Measurements from ENCODE around the gene GDF10.

The GDF10 gene

DNA sequence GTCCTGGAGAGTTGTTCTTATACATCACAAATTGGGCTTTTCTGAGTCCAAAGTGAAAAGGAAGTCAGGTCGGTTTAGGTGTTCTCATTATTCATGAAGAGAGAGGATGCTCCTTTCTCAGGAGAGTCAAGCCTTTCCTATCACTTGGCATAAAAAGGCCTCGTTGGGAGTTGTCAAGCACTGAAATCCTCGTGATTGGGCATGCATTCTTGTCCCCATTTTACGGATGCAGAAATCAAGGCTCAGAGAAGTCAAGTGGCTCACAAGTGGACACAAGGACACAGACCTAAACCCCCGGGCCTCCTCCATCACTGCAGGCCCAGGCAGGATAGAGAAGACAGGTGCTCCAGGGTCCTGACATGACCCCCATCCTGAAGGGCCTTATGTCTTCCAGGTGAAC, 56.7 kb downstream of the GDF10 start:
- DNase-seq = no peak

DNA sequence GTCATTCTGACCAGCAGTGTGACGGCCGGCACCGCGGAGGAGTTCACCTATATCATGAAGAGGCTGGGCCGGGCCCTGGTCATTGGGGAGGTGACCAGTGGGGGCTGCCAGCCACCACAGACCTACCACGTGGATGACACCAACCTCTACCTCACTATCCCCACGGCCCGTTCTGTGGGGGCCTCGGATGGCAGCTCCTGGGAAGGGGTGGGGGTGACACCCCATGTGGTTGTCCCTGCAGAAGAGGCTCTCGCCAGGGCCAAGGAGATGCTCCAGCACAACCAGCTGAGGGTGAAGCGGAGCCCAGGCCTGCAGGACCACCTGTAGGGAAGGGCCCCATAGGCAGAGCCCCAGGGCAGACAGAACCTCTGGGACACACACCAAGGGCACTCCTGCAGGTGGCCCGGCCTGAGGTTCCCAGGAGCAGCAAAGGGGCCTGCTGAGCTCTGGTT, 57.2 kb downstream of the GDF10 start:
- no peak for DNase-seq

DNA sequence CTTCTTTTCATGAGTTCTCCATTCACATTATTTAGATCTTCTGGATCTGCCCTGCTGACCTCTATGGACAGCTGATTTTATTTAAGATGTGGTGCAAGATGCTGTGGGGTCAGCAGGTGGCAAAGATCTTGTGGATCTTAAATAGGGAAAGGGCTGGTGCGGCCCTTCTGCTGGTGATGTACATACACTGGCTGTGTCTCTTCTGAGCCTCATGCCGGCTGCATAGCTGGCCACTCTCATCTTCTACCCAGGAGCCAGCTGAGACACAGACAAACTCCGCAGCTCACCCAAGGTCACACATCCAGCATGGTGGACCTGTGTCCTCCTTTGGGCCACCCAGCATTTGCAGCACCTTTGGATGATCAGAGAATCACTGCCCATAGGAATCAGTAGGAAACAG, 57.9 kb downstream of the GDF10 start:
- DNase-seq = no peak

DNA sequence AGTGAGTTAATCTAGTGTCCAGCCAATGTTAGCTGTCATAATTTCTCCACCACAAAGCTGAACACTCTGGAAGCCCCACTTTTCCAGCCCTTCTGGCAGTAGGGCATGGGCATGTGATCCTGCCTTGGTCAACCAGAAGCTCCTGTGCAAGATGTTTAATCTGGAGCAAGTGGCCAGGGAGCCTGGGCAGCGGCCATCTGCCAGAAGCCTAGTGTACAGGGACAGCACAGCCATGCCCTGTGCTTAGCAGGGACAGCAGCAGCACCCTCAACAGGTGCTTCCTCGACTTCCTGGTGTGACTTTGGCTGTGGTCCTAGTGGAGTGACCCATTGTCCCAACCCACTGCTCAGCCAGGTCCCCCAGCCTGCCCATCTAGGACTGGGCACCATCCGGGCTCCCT, 58.5 kb downstream of the GDF10 start:
- DNase-seq = no peak

DNA sequence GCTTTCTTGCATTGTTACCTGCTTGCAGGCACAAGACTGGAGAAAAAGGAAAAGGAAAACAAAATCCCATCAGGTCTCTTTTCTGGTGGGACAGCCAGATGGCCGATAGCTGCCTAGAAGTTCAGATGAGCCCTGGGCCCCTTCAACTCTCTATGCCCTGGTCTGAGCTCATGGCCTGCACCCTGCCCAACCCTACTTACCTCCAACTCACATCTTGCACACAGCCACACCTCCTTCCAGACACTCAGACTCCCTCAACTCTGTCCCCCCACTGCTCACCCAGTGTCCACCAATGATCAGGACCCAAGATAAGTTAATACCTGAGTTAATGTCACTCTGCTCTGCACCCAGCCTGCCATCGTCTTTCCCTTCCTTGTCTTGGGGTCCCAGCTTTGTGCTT, 59.1 kb downstream of the GDF10 start:
- DNase-seq = no peak

DNA sequence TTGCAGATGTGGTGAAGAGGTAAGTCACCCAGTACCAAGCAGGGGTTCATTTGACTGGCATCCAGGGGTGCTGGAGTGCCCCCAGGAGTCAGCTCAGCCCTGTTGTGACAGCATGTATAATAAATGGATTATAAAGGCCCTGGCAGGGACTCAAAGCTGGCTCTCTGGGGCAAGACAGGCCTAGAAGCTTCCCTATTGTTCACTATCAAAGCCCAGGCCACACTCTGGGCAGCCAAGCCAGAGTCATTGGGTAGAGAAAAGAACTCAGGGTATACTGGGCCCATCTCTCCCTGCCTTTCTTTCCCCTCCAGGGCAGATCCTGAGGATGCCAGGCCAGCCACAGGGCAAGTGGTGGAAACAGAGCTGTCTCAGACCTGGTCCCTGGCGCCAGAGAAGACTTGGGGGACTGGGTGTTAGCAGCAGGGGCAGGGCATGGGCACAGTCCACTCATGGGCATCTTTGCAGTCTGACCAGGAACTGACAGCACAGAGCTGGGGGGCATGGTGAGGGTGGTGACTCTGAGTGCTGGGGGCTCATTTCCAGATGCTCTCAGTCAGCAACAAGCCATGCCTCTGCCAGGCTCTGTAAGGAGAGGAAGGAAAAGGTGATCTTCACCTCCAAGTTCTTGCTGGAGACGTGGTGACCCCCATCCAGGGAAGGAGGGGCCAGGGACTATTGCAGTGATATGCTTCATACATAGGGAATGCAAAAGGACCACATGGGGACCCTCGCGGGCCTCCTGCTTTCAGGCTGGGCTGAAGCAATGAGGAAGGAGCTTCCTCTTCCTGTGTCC, 59.8 kb downstream of the GDF10 start:
- DNase-seq = no peak

DNA sequence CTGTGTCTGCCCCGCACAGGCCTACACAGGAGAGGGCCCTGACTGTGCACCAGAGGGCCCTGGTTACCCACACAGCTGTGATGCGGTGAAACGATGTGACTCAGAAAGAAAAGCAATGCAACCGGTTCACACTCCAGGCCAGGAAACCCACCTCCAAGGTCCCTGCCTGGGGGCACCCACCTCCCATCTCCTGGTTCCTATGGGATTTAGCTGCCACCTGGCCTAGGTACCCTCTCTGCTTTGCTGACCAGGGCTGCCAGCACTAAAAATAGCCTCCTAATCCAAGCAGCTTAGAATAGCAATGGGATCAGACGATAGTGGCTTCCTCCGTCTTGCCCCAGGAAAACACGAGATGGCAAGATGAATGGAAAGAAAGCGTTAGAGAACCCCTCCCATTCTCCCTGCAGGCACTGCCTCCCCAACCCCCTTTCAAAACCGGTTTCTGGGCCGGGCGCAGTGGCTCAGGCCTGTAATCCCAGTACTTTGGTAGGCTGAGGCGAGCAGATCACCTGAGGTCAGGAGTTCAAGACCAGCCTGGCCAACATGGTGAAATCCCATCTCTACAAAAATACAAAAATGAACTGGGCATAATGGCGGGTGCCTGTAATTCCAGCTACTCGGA, 60.5 kb downstream of the GDF10 start:
- no peak for DNase-seq

DNA sequence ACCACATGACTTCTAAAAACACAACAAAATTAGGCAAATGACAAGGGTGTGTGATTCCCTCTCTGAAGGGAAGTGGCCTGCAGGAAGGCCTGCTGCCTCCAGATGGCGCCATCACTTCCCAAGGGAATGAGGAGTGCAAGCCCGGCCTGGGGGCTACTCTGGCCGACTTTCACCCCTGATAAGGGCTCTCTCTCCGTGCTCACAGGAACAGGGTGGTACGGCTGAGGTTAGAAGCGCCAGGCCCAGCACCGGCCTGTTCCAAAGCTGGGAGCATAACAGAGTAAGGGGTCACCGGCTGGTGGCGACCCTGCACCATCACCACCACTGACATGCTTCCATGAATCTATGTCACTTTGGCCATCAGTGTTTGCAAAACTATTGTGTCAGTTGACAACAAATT, 61.3 kb downstream of the GDF10 start:
- DNase-seq = peak; percentile 22

DNA sequence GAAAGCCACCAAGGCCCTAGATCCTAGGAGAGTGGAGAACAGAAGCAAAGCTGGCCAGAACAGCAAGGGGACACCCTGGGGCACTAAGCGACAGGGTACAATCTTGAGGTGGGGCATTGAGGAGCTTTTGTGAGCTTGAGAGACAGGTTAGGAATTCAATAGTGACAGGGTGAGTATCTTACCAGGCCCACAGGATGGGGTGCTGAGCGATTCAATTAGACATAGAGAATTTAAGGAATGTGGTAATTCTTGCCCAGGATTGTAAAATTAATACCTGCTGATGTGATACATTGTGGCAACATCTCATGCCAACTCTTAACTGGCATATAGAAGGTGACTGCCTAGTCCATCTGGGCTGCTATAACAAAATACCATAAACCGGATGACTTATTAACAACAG, 62.2 kb downstream of the GDF10 start:
- no peak for DNase-seq
